ENCODE results near the gene CDC25A.

DNA sequence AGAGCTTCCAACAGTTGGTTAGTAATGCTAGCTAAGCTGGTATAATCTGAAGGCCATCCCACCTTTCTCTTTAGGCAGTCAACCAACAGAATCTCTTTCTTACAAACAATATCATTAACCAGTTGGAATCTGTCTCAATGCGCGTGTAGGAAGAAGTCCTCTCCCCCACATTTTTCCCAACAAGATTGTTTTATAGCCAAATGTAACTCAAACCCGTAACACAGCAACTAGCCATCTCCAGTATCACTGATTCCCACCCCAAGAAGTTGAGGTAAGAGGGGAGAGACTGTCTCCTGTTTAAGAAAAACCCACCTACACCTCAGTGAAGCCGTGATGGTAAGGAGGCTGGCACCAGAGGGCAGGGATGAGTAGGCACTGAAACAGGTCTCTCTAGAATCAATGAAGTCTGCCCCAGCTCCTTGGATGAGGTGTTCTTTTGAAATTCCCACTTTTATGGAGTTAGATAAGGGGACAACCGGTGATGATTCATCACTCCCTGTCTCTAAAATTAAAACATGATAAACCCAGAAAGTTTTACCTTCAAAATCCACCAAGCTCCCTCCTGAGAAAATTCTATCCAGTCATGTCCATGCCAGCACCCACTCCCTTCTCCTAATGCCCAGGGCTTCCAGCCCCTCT, 30.9 kb downstream of the CDC25A start:
- TF ChIP-seq CTCF (IDR thresholded peaks at IDR 0.05) (no peak), ZFX (IDR thresholded peaks at IDR 0.05; ENCODE audit: borderline replicate concordance) (no peak)
